ENCODE measurements around the gene GOT1.

- TF ChIP-seq ZNF266 (tag by site-specific recombination; IDR thresholded peaks at IDR 0.05; ENCODE audit: low read depth) (no peak), CTCF (tag by site-specific recombination; IDR thresholded peaks at IDR 0.05) (no peak), ZNF473 (tag by site-specific recombination; IDR thresholded peaks at IDR 0.05) (no peak)
These were observed 20.3 kb downstream of the GOT1 start for GRCh38 chr10:99410146-99410545.
